Activated naive CD4-positive, alpha-beta T cell treated with anti-CD3 and anti-CD28 coated beads, Interleukin-2, amount 10 ng/mL, durations not matched to agents 7 days and 5 days (primary cell): ENCODE results near the gene CELF5.
"Not testable (repeated sequence)": the region's sequence is repeated elsewhere in the genome, so short reads cannot be mapped to it uniquely, and the experiment has no call there.

ENCODE experiments used
- CTCF ChIA-PET: fragments of 350-600 bp; sonication (Branson Sonifier 250); formaldehyde crosslinking; loops from one replicate; lab custom pipeline; 2021; ENCODE audit warnings: antibody characterized with exemption; lab: Charles Lee
- DNase-seq: peaks from one replicate; pipeline ENCODE4 v3.0.0-alpha.2; 2020
- H3K27ac Mint-ChIP-seq: one replicate; pipeline ENCODE4 v1.8.0; 2021; ENCODE audit warnings: mild to moderate bottlenecking, moderate library complexity, mixed read lengths
- H3K27me3 Mint-ChIP-seq: one replicate; pipeline ENCODE4 v1.8.0; 2021; ENCODE audit warnings: mild to moderate bottlenecking, mixed read lengths
- H3K36me3 Mint-ChIP-seq: one replicate; pipeline ENCODE4 v1.8.0; 2021; ENCODE audit warnings: mixed read lengths
- H3K4me1 Mint-ChIP-seq: one replicate; pipeline ENCODE4 v1.8.0; 2021; ENCODE audit warnings: mixed read lengths
- H3K4me3 Mint-ChIP-seq: one replicate; pipeline ENCODE4 v1.8.0; 2021; ENCODE audit warnings: mild to moderate bottlenecking, moderate library complexity, mixed read lengths
- H3K9me3 Mint-ChIP-seq: one replicate; pipeline ENCODE4 v1.8.0; 2021; ENCODE audit warnings: mixed read lengths

Gene CELF5

GRCh38 chr19:3196064-3196932 is 28.2 kb upstream of the CELF5 start:
- Mint-ChIP-seq H3K27me3 (no peaks in the 10 kb centered on the region), H3K9me3 (no peaks in the 10 kb centered on the region), H3K4me3 (no peak overlapping the region), H3K4me1 (no peaks in the 10 kb centered on the region), H3K27ac (no peak overlapping the region), H3K36me3 (peaks cover 15% of the 10 kb centered on the region)
- CTCF ChIA-PET, result no interaction called here
- no peak for DNase-seq

GRCh38 chr19:3196933-3197205 is 27.6 kb upstream of the CELF5 start:
- CTCF ChIA-PET, result no interaction called here
- H3K4me1 Mint-ChIP-seq, result no peaks in the 10 kb centered on the region

GRCh38 chr19:3198901-3199700 is 25.4 kb upstream of the CELF5 start:
- Mint-ChIP-seq H3K9me3 (no peaks in the 10 kb centered on the region), H3K27me3 (no peaks in the 10 kb centered on the region), H3K36me3 (peaks cover 8% of the 10 kb centered on the region), H3K27ac (no peak overlapping the region), H3K4me1 (no peaks in the 10 kb centered on the region), H3K4me3 (no peak overlapping the region)
- DNase-seq, result no peak
- CTCF ChIA-PET, result no interaction called here

More at GRCh38 chr19:3196933-3197205, 27.6 kb upstream of the CELF5 start:
- Mint-ChIP-seq H3K4me3 (no peak overlapping the region), H3K9me3 (no peaks in the 10 kb centered on the region), H3K27me3 (no peaks in the 10 kb centered on the region), H3K27ac (no peak overlapping the region), H3K36me3 (peaks cover 13% of the 10 kb centered on the region)
- no peak for DNase-seq

- Mint-ChIP-seq H3K36me3 (no peaks in the 10 kb centered on the region), H3K4me3 (no peak overlapping the region), H3K9me3 (no peaks in the 10 kb centered on the region), H3K27ac (no peak overlapping the region), H3K27me3 (no peaks in the 10 kb centered on the region), H3K4me1 (no peaks in the 10 kb centered on the region)
- no peak for DNase-seq
- CTCF ChIA-PET, result no interaction called here
Observed at GRCh38 chr19:3201072-3201700, 23.3 kb upstream of the CELF5 start.

GRCh38 chr19:3201911-3202310 is 22.6 kb upstream of the CELF5 start:
- no peak for DNase-seq
- CTCF ChIA-PET, result no interaction called here
- Mint-ChIP-seq H3K4me1 (no peaks in the 10 kb centered on the region), H3K27me3 (no peaks in the 10 kb centered on the region), H3K27ac (no peak overlapping the region), H3K9me3 (no peaks in the 10 kb centered on the region), H3K36me3 (no peaks in the 10 kb centered on the region), H3K4me3 (no peak overlapping the region)

GRCh38 chr19:3202346-3202745 is 22.1 kb upstream of the CELF5 start:
- no peak for DNase-seq
- no peak overlapping the region for H3K4me3 Mint-ChIP-seq
- H3K27me3 Mint-ChIP-seq, result no peaks in the 10 kb centered on the region
- no peak overlapping the region for H3K27ac Mint-ChIP-seq
- H3K9me3 Mint-ChIP-seq, result no peaks in the 10 kb centered on the region
- no peaks in the 10 kb centered on the region for H3K36me3 Mint-ChIP-seq
- CTCF ChIA-PET, result no interaction called here
- H3K4me1 Mint-ChIP-seq, result no peaks in the 10 kb centered on the region

GRCh38 chr19:3202895-3203294 is 21.6 kb upstream of the CELF5 start:
- H3K9me3 Mint-ChIP-seq, H3K27ac Mint-ChIP-seq, H3K36me3 Mint-ChIP-seq, H3K27me3 Mint-ChIP-seq, CTCF ChIA-PET, H3K4me1 Mint-ChIP-seq, H3K4me3 Mint-ChIP-seq, DNase-seq: not testable (repeated sequence)

GRCh38 chr19:3203805-3204645 is 20.4 kb upstream of the CELF5 start:
- Mint-ChIP-seq H3K9me3 (no peaks in the 10 kb centered on the region), H3K36me3 (no peaks in the 10 kb centered on the region), H3K27ac (no peak overlapping the region), H3K4me3 (no peak overlapping the region), H3K27me3 (no peaks in the 10 kb centered on the region), H3K4me1 (no peaks in the 10 kb centered on the region)
- CTCF ChIA-PET, result no interaction called here
- no peak for DNase-seq

GRCh38 chr19:3204646-3205275 is 19.7 kb upstream of the CELF5 start:
- Mint-ChIP-seq H3K4me3 (no peak overlapping the region), H3K4me1 (no peaks in the 10 kb centered on the region), H3K9me3 (no peaks in the 10 kb centered on the region), H3K27me3 (no peaks in the 10 kb centered on the region), H3K27ac (no peak overlapping the region), H3K36me3 (no peaks in the 10 kb centered on the region)
- CTCF ChIA-PET, result no interaction called here
- DNase-seq, result no peak

- H3K4me1 Mint-ChIP-seq, result no peaks in the 10 kb centered on the region
- H3K36me3 Mint-ChIP-seq, result no peaks in the 10 kb centered on the region
- H3K27ac Mint-ChIP-seq, result no peak overlapping the region
- no peak overlapping the region for H3K4me3 Mint-ChIP-seq
- H3K27me3 Mint-ChIP-seq, result no peaks in the 10 kb centered on the region
- DNase-seq, result no peak
- H3K9me3 Mint-ChIP-seq, result no peaks in the 10 kb centered on the region
- CTCF ChIA-PET, result no interaction called here
Observed at GRCh38 chr19:3206216-3206953, 18.1 kb upstream of the CELF5 start.

GRCh38 chr19:3207461-3208242 is 16.8 kb upstream of the CELF5 start:
- no peak overlapping the region for H3K27ac Mint-ChIP-seq
- DNase-seq, result no peak
- CTCF ChIA-PET, result interaction anchor here (1.3 kb wide), 1 partner anchor 16 kb away, joined by 3 read pairs; the partner anchor contains the start of gene CELF5
- no peaks in the 10 kb centered on the region for H3K36me3 Mint-ChIP-seq
- no peaks in the 10 kb centered on the region for H3K27me3 Mint-ChIP-seq
- no peaks in the 10 kb centered on the region for H3K9me3 Mint-ChIP-seq
- H3K4me1 Mint-ChIP-seq, result no peaks in the 10 kb centered on the region
- no peak overlapping the region for H3K4me3 Mint-ChIP-seq

- Mint-ChIP-seq H3K27ac (no peak overlapping the region), H3K4me3 (no peak overlapping the region), H3K9me3 (no peaks in the 10 kb centered on the region), H3K36me3 (no peaks in the 10 kb centered on the region), H3K27me3 (no peaks in the 10 kb centered on the region), H3K4me1 (no peaks in the 10 kb centered on the region)
- DNase-seq, result no peak
- CTCF ChIA-PET, result interaction anchor here (0.5 to 1.3 kb wide), 2 partner anchors 16 to 271 kb away, joined by 3 read pairs; partner anchors contain the start of gene CELF5
Observed at GRCh38 chr19:3208317-3209207, 15.9 kb upstream of the CELF5 start.
